GM18867 (cell line): Measurements from ENCODE around the gene CCDC33.

Experiments
- ATAC-seq: cut with Tn5 transposase; IDR thresholded peaks from one replicate; pipeline ENCODE4 v1.9.1; 2021; ENCODE audit warnings: mild to moderate bottlenecking, moderate library complexity; ENCODE audit not compliant: unreplicated experiment

The CCDC33 gene

DNA sequence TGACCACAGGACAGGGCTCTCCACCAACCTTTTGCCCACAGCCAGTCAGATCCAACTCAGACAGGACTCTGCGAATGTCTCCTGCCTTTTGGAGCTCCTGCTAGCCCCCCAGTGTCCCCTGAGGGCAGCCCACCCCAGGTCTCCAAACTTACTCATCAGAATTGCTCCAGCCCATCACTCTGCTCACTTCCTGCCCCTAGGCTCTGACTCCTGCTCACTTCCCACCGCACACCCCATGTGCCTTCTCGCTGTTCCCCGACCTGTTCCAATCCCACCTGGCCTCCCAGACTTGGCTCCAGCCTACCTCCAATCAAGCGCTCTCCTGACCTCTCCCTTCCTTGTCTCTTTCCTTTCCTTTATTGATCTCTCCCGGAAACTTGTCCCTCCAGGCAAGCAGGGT is 27.6 kb upstream of the CCDC33 start:
- ATAC-seq: no peak

DNA sequence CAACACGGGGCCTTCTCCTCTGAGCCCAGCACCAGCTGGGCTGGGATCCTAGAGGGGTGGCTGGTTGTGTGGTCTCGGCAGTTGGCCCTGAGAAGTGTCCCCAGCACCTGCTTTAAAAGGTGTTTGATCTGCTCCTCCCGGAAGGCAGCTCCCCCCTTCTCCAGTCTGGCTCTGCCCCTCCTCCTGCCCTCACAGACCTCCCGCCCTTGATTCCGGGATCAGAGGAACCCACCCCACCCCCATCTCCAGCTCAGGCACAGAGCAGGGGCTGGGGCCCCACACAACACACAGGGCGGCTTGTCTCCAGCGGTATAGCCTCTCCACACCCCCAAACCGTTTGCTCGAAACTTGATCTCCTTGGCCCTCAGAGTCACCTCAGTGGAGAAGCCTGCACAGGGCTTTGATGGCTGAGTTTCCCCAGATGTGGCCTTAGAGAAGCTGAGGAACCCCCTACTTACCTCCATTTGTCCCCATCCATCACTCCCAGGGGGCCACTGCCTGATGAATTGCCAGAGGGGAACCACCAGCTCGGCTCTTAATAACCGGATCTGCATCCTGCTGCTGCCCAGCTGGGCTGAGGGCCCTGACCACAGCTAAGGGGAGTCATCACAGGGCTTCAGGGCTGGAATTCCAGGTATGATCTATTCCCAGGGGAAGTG is 27.1 kb upstream of the CCDC33 start:
- no peak for ATAC-seq

DNA sequence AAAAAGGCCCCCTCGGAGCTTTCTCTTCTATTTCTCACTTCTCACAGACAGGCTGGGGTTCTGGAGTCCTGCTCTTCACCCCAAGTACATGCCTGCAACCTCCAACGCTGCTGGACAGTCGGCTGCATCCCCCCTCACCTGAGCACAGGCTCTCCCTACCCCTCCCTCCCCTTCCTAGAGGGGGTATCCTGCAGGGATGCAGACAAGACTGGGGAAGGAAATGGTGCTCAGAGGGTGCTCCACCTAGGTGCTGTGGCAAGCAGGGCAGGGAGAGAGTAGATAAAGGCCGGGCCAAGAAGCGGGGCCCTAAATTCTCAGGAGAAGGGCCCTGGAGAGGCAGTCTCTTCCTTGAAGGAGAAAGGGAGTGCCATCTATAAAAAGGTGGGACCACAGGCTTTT is 26.6 kb upstream of the CCDC33 start:
- no peak for ATAC-seq

DNA sequence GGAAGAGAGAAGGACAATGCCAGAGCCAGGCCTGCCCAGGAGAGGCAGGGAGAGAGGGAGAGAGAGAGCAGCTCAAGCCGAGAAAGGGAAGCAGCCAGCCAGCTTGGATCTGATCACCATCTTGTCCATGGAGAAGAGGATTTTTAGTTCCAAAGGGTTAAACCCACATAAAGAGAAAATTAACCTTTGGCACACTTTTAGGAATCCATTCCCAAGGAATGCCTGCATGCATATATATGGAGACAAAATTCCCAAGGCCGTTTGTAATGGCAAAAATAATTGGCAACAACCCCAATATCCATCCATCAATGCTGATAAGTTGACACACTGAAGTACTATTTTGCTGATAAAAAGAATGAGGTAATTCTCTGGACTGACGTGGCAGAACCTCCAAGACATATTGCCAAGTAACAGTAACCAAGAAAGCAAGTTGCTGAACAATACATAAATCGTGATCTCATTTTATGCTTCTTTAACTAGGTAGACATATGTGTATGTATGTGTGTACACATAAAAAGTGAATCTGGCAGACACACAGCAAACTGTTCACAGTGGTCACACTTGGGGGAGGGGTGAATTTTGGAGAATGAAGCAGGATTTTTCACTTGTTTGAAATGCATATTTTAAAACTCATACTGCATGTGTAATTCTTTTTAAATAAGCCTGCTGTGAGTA is 26.0 kb upstream of the CCDC33 start:
- ATAC-seq: no peak

DNA sequence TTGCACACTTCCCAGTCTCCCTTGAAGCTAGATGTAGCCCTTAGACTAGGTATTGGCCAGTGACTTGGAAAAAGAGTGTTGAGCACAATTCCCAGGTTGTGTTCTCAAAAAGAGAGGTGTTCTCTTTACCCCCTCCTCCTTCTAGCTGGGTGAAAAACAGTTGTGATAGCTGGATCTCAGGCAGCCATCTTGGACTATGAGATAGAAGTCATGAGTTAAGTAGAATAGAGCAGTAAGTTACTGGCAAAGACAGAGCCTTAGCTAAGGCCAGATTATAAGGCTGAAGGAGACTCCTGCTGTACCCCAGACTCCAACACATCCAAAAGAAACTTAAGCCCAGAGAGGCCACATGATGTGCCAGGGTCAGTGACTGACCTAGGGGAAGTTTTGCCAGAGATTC is 25.4 kb upstream of the CCDC33 start:
- ATAC-seq: no peak

DNA sequence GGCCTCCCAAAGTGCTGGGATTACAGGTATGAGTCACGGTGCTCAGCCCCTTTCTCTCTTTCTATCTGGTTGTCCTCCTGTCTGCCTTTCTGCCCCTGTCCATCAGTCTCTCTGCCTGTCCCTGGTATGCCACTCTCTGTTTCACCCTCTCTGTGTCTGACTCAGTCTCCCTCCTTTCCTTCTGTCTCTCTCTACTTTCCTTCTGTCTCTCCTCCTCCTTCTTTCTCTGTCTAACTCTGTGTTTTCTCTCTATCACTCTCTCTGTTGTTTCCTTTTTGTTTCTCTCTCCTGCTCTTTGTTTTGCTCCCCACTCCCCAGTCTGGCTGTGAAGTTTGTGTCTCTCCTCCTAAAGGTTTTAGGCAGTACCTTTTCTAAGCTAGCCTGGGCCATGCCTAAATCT is 24.5 kb upstream of the CCDC33 start:
- ATAC-seq: no peak

DNA sequence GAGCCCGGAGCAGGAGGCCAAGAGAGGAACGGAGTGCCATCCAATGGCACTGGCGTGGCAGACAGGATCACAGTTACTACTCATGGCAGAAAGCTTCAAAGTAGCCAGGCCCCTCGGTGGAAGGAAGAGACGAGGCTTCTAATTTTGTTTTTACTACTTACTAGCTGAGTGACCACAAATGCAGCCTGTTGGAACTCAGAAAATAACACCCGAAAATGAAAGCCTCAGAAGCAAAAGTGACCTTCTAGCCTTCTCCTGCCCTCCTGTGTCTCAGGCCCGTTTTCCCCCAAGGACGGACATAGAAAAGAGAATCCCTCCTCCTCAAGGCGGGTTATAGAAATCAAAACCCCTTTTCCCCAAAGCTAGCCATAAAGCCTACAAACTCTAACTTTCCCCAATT is 23.6 kb upstream of the CCDC33 start:
- ATAC-seq: no peak

DNA sequence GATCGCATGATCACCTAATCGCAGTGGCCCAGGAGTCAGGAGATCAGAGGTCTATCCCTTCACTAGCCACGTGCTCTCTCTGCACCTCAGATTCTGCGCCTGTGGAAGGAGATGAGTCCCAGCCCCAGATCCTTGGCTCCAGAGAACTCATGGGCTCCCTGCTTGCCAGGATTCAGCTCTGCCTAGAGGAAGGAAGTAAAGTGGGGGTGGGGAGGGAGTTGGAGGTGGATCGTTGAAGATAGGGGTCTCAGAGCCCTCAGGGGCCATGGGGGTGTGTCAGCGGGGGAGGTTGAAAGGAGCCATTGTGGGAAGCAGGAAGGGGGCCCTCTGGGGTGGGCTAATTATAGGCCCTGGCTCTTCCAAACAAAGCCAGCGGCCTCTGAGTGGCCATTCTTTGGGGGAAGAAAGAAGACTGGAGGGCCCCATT is 22.3 kb upstream of the CCDC33 start:
- ATAC-seq: no peak

DNA sequence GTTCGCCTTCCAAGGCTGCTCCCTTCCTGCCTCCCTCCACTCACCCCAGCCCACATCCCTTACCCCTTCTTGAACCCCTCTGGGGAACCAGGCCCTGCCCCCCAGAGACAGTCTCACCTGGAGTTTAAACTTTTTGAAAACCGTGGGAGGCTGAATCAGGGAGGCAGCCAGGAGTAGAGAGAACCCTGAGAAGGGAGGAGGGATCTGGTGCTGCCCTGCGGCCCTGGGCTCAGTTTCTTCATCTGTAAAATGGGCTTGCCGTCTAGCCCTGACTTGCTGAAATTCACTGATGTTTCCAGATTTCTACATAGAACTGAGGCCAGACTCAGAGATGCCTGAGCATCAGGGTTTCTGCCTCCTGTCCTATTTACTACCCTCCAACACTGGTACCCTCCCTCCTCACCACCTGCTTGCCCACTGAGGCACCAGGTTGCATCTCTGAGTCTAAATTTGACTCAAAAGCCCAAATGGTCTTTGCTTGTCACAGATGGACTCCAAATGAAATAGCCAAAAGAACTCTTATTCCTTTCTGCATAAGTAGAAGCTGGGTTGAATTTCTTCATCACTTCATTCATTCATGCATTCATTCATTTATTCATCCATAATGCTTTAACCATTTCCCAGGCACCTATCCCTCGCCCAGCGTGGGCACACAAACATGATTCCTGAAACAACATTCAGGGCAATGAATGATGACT is 21.7 kb upstream of the CCDC33 start:
- no peak for ATAC-seq

DNA sequence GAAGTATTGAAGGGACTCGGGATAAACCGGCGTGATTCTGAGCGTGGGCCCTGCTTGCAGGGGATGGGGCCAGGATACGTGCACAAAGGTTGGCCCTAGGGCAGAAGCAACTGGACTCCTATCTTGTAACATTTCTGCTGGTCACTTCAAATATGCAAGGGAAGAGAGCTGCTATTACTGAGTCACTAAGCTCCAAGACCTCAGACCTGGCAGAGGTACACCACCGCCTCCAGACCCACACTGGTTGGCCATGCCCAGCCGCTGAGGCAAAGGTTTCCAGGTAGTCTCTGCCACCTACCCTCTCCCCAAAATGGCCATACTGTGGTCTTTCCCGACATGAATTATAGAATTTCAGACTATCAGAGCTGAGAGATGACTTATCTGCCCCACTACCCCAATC is 20.2 kb upstream of the CCDC33 start:
- no peak for ATAC-seq

DNA sequence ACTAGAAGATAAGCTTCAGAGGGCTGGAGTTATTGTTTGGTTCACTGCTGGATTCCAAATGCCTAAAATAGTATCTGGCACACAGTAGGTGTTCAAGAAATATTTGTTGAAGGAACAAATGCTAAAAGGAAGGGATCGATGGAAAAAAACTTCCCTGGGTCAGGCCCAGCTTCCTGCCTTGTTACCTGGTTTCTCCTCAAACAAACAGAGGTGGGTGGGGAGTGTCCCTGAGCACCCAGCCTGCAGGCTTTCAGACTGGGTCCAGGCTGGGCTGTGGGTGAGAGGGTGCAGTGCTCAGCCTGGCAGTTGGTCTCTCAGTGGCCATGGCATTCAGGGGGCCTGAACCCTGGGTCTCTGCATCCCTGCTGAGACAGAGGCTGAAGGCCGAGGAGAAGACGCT is 19.2 kb upstream of the CCDC33 start:
- no peak for ATAC-seq

DNA sequence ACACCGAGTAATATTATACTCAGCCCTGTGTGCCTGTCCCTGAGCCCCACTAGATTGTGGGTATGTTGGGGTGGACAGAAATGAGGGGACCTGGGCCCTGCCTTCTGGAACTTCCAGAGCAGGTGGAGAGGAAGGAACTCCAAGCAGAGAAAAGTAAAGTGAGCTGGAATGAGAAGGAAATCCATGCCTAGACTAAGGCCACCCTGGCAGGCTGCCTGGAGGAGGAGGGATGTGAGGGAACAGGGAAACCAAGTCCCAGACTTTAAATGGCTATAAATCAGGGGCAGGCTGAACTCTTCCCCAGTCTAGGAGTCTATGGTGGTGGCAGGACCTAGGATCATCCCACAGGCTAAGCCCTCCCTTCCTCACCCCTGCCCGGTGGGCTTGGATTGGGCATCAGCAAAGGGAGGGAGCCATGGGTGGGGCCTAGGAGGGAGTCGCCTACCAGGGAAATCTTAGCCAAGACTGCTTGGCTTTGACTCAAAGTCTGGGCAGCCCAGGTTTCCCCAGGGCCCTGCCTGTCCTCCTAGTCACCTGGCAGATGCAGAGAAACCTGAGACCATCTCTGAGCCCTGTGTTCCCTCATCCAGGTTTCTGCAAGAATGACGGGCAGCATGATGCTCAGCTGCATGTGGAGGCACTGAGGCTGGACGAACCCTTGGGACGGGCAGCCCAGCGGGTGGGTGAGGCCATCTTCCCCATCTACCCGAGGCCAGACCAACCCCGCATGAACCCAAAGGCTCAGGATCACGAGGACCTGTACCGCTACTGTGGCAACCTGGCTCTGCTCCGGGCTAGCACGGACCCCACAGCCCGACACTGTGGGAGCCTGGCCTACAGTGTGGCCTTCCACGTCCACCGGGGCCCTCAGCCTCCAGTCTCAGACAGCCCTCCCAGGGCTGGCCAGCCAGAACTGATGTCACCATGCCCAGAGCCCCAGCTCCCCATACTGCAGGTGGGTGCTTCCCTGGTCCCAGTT is 17.9 kb upstream of the CCDC33 start:
- no peak for ATAC-seq

DNA sequence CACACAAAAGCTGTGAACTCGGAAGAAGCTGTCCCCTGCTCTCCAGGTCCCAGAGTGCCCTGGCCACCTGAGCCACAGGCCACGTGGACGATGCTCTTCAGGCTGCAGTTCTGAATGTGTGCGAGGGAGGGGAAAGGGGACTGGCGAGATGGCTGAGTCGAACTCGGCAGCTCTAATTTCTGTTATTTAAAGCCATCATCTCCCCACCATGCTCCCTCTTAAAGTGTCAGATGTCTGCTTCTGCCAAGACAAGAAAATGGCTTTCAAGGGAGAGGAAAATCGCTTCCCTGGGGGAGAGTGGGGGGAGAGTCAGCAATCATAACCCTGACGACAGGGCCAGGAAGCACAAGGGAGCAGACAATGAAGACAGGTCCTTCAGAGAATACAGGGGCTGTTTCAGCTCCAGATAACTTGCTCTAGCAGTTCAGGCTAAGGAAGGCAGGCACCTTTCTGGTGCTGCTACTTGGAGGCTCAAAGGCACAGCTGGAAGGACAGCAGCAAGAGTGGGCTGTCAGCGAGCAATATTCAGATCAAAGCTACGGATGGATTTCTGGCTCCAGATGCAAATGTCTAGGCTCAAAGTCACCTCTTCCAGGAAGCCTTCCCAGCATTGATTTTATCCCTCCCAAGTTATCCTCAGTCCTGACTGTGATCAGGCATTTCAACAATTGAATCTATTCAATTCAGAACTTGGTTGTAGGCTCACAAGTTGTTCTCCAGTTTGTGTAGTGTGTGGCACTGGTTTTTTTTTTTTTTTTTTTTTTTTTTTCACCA is 15.5 kb upstream of the CCDC33 start:
- ATAC-seq: no peak

DNA sequence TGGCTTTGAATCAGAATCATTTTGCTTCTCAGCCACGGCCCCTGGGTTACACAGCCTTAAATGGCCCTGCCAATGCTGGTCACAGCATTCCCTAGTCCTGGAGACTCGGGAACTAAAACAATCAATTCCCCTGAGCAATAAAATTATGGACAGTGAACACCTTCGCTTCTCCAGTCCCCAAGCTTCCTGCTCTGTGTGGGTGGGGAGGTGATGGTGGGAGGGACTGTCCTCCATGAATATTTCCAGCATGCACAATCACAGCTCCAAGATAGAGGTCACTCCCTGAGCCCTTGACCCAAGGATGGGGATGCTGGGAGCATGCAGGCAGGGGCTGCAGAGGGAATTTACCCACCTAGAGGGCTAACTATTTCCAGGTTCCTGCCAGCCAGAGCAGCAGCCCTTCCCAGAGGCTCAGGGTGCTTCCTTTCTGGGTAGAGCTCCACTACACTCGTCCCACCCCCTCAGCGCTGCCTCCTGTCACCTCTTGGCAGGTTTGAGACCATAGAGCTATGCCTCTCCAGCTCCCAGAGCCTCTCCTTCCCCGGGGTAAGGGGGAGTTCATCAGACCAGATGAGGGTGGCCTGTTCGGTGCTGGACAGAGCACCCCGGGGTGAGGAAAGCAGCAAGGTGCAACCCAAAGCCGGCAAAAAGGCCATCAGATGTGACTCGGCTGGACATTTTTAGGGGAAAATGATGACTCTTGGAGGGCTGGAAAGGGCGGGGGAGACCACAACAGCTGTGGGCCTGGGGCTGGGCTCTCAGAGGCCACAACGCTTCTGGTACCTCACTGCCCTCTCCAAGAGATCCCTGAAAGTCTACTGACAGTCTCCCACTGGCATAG is 14.5 kb upstream of the CCDC33 start:
- ATAC-seq: no peak

DNA sequence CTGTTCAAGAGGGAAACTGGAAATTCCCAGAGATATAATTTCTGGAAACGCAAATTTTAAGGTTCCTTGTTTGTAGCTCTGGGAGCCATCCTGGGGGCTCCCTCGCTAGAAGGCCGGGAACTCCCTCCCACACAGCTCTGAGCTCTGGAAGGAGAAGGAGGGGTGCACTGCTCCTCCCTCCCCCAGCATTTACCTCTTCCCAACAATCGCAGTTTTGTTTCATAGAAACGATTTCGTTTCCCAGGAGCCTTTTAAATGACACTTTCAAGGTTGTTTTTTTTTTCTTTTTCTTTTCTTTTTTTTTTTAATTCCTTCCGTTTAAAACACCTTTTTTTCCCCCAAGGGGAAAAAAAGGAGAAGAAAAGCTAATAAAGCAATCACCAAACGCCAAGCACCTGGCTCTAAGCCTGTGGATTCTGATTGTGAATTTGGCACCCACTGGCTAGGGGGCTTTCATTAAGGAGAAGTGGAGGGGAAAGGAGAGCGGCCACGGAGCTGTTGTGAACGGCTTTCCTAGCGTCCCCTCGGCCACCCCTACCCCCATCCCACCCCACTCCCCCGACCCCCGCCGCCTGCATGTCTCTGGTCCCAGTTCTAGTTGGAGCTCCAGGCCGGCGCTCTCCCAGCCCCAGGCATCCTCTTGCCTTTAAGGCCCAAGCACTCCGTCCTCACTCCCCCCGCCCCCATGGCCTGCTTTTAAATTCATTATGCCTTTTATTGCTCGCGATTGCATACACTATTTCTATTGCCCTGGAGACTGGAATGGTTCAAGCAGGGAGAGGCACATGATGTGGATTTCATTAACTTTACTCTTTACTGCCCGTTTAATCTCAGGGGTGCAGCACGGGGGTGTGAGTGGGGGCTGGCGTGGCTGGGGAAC is 13.6 kb upstream of the CCDC33 start:
- ATAC-seq: no peak

DNA sequence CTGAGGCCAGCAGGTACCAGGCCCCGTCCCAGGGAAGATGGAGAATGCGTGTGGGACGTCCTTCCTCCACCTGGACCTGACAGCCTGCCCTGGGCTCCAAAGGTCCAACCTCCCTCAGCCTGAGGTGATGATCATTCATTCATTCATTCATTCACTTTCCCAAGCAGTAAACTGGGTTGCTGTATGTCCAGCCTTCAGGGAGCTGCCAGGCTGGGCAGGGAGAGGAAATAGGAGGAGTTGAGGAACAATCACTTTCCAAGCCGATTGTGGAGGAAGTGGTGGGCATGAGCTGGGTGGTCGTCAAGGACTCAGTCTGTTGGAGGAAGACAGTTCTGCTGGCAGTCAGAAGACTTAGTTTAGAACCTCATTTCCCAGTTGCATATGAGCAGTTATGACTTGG is 10.2 kb upstream of the CCDC33 start:
- no peak for ATAC-seq

DNA sequence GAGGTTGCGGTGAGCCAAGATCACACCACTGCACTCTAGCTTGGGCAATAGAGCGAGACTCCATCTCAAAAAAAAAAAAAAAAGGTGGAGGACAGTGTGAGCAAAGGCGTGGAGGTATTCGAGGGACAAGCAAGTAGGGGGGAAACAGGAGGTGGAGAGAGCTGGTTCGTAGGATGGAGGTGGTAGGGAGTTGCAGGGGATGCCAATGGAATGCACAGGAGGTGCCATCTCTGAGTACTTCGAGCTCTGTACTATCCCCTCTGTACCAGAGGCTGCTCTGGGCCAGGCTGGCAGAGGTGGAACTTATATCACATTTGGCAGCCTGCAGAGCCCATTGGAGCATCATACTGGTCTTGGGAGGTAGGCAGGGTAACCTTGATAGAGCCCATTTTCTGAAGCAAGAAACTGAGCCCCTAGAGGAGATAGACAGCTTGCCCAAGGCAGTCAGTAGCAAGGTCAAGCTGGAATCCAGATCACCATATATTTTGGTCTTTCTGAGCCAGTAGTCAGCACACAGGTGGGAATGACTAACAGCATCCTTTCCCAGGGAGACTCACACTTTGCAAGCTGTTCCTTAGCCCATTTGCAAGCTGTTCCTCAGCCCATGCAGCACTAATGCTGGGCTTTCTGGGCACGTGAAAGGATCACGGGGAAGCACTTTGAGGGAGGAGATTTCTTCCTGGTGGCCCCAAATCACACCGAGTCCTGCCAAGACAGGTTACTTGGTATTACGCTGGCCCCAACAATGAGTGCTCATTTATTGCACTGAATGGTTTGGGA is 9.2 kb upstream of the CCDC33 start:
- no peak for ATAC-seq
